GM19351 (cell line): ENCODE measurements around the gene RETSAT.
A peak's percentile ranks its signal among the peaks of the same experiment; 100 is the strongest.
"Not testable (repeated sequence)": the region's sequence is repeated elsewhere in the genome, so short reads cannot be mapped to it uniquely, and the experiment has no call there.

Experiments
- ATAC-seq: cut with Tn5 transposase; IDR thresholded peaks from one replicate; pipeline ENCODE4 v1.9.1; 2021; ENCODE audit warnings: mild to moderate bottlenecking, moderate library complexity; ENCODE audit not compliant: unreplicated experiment

RETSAT gene

GRCh38 chr2:85380048-85380447 lies 25.7 kb upstream of the RETSAT start:
- no peak for ATAC-seq

DNA sequence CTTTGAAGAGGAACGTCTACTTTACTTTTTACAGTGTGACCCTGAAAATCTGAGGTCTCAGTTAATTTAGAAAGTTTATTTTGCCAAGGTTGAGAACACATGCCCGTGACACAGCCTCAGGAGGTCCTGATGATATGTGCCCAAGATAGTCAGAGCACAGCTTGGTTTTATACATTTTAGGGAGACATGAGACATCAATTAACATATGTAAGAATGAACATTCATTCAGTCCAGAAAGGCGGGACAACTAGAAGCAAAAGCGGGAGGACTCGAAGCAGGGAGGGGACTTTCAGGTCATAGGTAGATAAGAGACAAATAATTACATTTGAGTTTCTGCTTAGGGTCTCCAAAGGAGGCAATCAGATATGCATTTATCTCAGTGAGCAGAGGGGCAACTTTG lies 23.9 kb upstream of the RETSAT start:
- ATAC-seq = no peak

- no peak for ATAC-seq
Measured at GRCh38 chr2:85377083-85377482, 22.8 kb upstream of the RETSAT start.

- no peak for ATAC-seq
Measured at GRCh38 chr2:85376291-85377065, 22.1 kb upstream of the RETSAT start.

GRCh38 chr2:85371045-85371444 lies 16.7 kb upstream of the RETSAT start:
- ATAC-seq = no peak

DNA sequence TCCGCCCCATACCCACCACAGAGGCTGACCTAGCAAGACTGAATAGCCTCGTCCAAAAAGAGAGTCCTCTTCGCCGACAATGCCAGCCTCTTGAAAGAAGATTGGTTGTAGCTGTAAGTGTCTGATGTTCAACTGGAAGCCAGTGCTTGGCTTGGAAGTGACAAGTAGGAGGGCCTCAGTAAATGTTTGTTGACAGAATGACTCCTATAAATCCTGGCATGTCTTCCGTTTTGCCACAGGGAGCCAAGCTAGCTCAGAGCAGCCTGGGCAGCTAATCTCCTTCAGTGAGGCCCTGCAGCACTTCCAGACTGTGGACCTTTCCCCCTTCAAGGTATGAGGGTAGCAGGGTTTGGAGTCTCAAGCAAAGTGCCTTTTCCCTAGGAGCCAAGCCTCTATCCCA lies 15.2 kb upstream of the RETSAT start:
- no peak for ATAC-seq

GRCh38 chr2:85368921-85369320 lies 14.6 kb upstream of the RETSAT start:
- no peak for ATAC-seq

- ATAC-seq = no peak
Measured at GRCh38 chr2:85367180-85367579, 12.9 kb upstream of the RETSAT start.

DNA sequence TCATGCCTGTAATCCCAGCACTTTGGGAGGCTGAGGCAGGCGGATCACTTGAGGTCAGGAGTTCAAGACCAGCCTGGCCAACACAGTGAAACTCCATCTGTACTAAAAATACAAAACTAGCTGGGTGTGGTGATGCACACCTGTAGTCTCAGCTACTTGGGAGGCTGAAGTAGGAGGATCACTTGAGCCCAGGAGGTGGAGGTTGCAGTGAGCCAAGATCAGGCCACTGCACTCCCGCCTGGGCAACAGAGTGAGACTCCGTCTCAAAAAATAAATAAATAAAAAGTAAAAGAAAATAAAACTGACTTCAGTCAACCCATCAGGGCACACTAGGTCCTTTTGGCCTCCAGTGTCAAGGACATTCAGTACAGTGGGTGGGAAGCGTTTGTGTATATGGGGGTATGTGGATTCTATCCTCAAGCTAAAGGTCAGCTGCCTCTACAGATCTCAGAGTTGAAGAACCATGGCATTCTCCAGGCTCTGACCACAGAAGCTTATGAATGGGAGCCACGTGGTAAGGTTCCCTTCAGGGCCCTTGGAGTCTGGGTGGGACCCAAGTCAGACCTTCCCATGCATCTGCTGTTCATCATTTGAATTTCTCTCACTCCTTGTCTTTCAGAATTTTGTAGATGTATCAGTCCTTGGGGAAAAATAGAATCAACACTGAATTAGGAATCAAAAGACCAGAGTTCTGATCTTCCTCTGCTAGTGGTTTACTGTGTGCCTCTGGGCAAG lies 8.5 kb upstream of the RETSAT start:
- not testable (repeated sequence) for ATAC-seq

DNA sequence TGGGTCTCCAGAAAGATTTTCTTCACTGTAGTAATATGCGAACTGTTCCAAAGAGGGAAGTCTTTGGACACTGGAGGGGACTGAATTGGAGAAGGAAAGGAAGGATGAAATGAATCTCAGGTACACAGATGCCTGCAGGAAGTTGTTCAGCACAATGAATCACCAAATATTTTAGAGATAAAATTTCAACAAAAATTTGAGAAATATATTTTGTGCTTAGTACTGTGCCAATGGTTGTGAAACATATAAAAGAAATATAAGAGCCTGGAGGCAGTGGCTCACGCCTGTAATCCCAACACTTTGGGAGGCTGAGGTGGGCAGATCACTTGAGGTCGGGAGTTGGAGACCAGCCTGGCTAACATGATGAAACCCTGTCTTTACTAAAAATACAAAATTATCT lies 3.4 kb upstream of the RETSAT start:
- no peak for ATAC-seq

- ATAC-seq = no peak
Measured at GRCh38 chr2:85356186-85356585, 1.9 kb upstream of the RETSAT start.

GRCh38 chr2:85355521-85355920 lies 1.2 kb upstream of the RETSAT start:
- ATAC-seq = no peak

DNA sequence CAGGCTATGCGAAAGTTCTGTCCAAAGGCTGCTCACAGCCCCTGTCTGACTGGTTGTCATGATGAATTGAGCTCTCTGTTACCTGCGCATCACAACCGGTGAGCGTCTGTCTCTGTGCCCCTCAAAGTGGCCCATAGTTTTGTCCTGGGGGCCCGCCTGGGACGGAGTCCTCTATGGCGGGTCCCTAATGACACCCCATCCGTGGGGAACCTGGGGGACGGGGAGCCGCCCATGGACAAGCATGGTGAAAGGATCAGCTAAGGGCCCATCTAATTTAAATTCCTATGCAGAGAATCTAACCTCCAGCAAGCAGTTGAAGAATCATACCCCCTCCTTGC lies 714 bp upstream of the RETSAT start:
- ATAC-seq = peak; percentile 19

DNA sequence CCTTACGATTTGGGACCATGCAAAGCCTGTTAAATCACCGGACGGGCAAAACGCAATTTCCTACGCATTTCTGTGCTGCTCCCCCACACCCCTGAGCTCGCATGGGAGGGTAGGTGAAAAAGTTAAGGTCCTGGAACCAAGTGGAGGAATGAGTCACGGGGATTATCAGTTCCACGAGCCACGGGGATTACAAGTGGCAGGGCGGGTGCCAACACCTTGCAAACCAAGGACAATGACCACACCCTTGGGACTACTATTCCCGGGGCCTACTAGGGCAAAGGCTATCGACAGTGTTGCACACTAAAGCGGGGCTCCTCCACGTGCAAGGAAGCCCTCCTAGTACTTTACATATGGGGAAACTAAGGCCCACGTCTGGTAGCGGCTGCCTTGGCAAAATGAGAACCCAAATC lies 447 bp downstream of the RETSAT start:
- ATAC-seq = peak; percentile 9

GRCh38 chr2:85347599-85347998 lies 6.7 kb downstream of the RETSAT start:
- ATAC-seq = no peak

DNA sequence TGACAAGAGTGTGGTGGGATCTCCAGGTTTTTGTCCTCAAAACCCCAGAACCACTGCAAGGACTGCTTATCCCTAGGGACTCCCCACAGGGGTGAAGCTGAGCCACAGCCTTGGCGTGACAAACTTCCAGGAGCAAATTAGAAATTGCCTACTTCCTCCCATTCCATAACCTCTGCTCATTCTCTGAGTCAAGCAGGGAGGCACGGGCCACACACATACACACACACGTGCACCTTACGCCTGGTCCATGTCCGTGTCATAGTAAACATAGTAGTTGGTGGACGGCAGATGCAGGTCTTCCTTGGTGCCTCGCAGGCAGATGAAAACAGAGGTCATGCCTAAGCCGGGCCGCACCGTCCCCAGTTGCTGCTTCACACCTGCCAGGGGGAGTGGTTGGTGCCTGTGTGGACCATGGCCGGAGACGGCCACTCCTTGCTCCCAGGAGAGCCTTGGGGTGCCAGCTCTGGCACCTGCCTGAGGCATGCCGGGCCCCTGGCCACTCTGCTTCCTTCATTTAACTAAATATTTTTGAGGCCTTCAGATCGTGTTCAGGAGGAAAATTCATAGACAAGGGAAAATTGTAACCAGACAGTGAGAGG lies 9.9 kb downstream of the RETSAT start:
- ATAC-seq = no peak

DNA sequence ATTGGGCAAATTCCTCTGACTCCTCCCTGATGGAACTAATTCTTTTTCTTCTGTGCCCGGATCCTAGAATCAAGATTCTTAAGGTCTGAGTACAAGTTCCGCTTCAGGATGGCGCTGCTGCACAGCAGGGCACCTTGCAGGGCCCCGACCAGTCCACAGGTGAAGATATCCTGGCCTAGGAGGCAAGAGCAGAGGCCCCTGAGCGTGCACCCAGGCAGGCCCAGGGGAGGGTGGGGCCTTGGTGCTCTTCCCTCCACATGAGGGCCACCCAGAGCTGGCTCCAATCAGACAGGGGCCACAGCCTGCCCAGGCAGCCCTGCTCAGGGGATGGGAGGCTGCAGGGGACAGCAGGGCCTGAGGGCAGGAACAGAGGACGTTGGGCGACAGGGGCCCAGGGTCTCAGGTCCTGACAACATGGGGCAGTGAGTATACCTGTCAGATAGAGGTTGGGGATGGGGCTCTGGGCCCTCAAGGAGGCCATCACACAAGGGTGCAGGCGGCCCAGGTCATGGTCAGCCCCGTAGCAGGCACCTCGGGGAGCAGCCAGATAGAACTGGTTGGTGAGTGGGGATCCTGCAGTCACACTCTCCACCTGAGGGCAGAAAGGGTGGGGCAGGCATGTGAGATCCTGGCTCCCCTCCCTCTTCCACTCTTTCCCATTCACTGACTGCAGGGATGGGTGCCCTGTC lies 11.0 kb downstream of the RETSAT start:
- ATAC-seq = not testable (repeated sequence)

GRCh38 chr2:85342156-85342555 lies 12.2 kb downstream of the RETSAT start:
- ATAC-seq = no peak

DNA sequence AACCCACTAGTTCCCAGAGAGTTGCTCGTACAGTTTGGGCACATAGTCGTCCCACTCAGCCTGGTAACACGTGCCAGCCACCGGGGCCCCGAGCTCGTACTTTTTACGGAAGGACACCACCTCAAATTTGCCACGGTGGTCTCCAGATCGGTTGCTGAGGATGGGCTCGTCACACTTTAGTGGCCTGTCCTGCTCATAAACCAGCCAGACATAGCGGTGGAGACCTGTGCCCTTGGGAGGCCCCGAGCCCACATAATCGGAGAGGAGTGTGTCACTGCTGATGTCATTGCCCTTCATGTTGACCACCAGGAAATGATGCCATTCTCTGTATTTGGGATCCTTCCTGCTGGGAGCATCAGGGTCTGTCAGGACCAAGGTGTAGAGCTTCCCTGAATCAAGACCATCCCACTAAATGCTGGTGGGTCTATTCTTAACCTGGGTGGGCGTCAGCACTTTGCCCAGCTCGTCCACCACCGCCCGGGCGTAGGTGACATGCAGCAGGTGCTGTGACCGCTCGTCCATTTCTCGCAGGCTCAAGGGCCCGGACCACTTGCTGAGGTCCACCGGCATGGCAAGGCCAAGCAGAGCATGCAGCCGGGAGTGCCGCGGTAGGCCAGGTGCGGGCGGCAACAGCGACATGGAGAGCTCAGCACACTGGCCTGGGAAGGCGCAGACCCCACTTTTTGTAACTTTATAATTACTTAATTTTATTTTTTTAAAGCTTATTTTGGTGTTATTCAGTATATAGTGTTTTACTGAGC lies 12.9 kb downstream of the RETSAT start:
- no peak for ATAC-seq

DNA sequence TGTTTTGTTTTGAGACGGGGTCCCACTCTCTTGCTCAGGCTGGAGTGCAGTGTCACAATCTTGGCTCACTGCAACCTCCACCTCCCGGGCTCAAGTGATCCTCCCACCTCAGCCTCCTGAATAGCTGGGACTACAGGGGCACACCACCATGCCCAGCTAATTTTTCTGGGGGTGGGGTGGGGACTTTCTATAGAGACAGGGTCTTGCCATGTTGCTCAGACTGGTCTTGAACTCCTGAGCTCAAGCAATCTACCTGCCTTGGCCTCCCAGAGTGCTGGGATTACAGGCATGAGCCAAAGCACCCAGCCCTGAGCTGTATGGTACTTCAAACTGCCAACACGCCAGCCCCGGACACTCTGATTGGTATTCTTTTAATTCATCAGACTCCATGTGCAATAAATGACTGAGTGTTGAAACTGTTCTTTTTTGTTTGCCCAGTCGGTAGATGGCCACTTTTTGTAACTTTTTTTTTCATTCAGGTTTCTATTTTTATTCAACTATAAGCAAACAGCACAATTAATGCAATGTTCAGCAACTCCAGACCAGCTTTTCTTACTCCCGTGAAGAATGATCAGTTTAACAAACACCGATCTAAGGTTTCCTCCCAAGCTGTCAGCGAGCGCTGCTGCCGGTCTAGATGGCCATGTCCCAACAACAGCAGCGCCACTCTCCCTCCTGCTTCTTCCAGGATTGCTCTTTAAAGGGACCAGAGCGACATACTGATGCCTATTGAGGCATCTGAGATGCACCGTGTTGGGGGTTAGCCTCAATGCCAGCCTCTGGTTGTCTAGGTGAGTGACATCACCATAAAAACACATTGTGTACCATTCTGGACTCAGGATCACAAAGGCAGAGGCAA lies 14.1 kb downstream of the RETSAT start:
- no peak for ATAC-seq
